ENCODE measurements around the gene VSTM2B. TPM values are rescaled to one million over a fixed set of nuclear protein-coding genes. Genes with fewer than 3 reads are reported as not detected.

The VSTM2B gene
- total and polyA plus RNA-seq, 2 of the 13 experiments (the other 11 are each of a cell fraction or from before 2014, with no cell fraction given) = not detected

- TF ChIP-seq KLF6 (CRISPR knock-in tag; IDR thresholded peaks at IDR 0.05) (no peak), ZNF451 (CRISPR knock-in tag; IDR thresholded peaks at IDR 0.05) (no peak), NR0B2 (CRISPR knock-in tag; IDR thresholded peaks at IDR 0.05) (no peak), JUNB (CRISPR knock-in tag; IDR thresholded peaks at IDR 0.05; ENCODE audit: borderline replicate concordance) (no peak), MTA1 (CRISPR knock-in tag; IDR thresholded peaks at IDR 0.05; ENCODE audit: borderline replicate concordance) (no peak)
- Histone ChIP-seq H3K27ac (ENCODE audit: extremely low read length, insufficient read depth, low read length) (no peak overlapping the region), H2AFZ (ENCODE audit: low read length) (no peak overlapping the region), H3K4me1 (ENCODE audit: insufficient read depth, low read length) (peaks cover 10% of the 10 kb centered on the region), H3K36me3 (replicated peaks in 1 of 2; ENCODE audit: control insufficient read depth in 1 of 2, insufficient read depth in 2 of 2, low read length in 2 of 2) (no peaks in the 10 kb centered on the region), H3K9me3 (ENCODE audit: low read length) (no peaks in the 10 kb centered on the region), H3K4me2 (ENCODE audit: low read depth, low read length) (no peak overlapping the region; the same call in 1 of the 2 replicates), H3K79me2 (ENCODE audit: insufficient read depth, low read length) (no peaks in the 10 kb centered on the region), H4K20me1 (ENCODE audit: insufficient read depth, low read length) (no peaks in the 10 kb centered on the region), H3K27me3 (ENCODE audit: control insufficient read depth in 1 of 2, insufficient read depth in 2 of 2, low read length in 2 of 2) (peaks cover 4 to 12% of the 10 kb centered on the region in 2 experiments; a peak in 4 of 5 replicates), H3K4me3 (replicated peaks in 1 of 3; ENCODE audit: insufficient read depth in 1 of 3, low read depth in 2 of 3, low read length in 3 of 3) (no peak overlapping the region; a peak in 1 of 6 replicates), H3K9ac (ENCODE audit: insufficient read depth, low read depth, low read length) (no peak overlapping the region)
- FAIRE-seq (no peak), ATAC-seq (no peak), DNase-seq (ENCODE audit: low spot score) (no peak)
- WGBS (ENCODE audit: low lambda C conversion rate) = 58% methylated on average over 16 of the region's 100 CpGs
- BruUV-seq (replicated peaks) = no TSS peak
- ChIA-PET POLR2A (no interaction called here), CTCF (ENCODE audit: low intra/inter-chr PET ratio, low total read pairs) (no interaction called here)
- in situ Hi-C loops (cut with HindIII; ENCODE audit: extremely low pct_ligation_motif_present, low pct_unique_long_range_greater_than_20kb) = no loop called here
- intact Hi-C loops (cut with micrococcal nuclease; ENCODE audit: unreplicated experiment) = loop anchor here (5.0 kb wide), 1 partner anchor 63 kb away; no protein-coding TSS in a partner anchor
Observed at GRCh38 chr19:29529646-29530539, 4.1 kb downstream of the VSTM2B start.
